Motor neuron (in vitro differentiated cells): ENCODE results near the gene OPRL1. TPM values are rescaled to one million over a fixed set of nuclear protein-coding genes. Genes with fewer than 3 reads are reported as not detected.

Experiments used
- ATAC-seq, 8 experiments: fragments of 200-7000 bp; cut with Tn5 transposase; replicated peaks in 6 of 8; 2 replicates each; pipeline ENCODE4 v1.8.0; 2021; ENCODE audit warnings: mild to moderate bottlenecking in 8 of 8, moderate library complexity in 8 of 8
- H3K27ac ChIP-seq, 2 donors: fragments of 250-450 bp; sonication (Bioruptor Pico); 2 replicates each; pipeline ENCODE4 v1.9.0; 2021; ENCODE audit warnings: antibody characterized with exemption in 2 of 2, mild to moderate bottlenecking in 2 of 2, moderate library complexity in 1 of 2
- H3K4me1 ChIP-seq, 2 donors: fragments of 250-450 bp; sonication (Bioruptor Pico); replicated peaks in 1 of 2; 2 replicates each; pipeline ENCODE4 v1.6.1; 2021; ENCODE audit warnings: antibody characterized with exemption in 2 of 2, mild to moderate bottlenecking in 2 of 2, moderate library complexity in 1 of 2
- H3K4me3 ChIP-seq, 5 donors: fragments of 250-450 bp; sonication (Bioruptor Pico); 2 replicates each; pipeline ENCODE4 v1.9.0; 2021; ENCODE audit warnings: antibody characterized with exemption in 5 of 5, mild to moderate bottlenecking in 5 of 5, moderate library complexity in 4 of 5
- WGBS, 10 experiments: fragments of 450-650 bp; shearing (Covaris generic); methylation state at CpG; one replicate each; pipeline ENCODE4 v1.0.0; 2022; 5-methylcytosine and 5-hydroxymethylcytosine counted together
- in situ Hi-C, 9 experiments: fragments of 400-800 bp; cut with MboI; loops; one replicate each; pipeline ENCODE4 v1.15.0; 2021; ENCODE audit warnings: low sequenced_read_pairs in 9 of 9, low pct_unique_long_range_greater_than_20kb in 2 of 9; ENCODE audit not compliant: unreplicated experiment in 9 of 9
- total RNA-seq, 8 experiments: library from RNA; unstranded; fragments of 300-600 nt; gene quantifications; 2 replicates each; pipeline versions ENCODE4 v1.2.3 to v1.2.4, GENCODE V29; 2022

OPRL1 gene
- total RNA-seq, 8 experiments from 2014 or later, result 0.15 to 3.1 (median 1.5) TPM

DNA sequence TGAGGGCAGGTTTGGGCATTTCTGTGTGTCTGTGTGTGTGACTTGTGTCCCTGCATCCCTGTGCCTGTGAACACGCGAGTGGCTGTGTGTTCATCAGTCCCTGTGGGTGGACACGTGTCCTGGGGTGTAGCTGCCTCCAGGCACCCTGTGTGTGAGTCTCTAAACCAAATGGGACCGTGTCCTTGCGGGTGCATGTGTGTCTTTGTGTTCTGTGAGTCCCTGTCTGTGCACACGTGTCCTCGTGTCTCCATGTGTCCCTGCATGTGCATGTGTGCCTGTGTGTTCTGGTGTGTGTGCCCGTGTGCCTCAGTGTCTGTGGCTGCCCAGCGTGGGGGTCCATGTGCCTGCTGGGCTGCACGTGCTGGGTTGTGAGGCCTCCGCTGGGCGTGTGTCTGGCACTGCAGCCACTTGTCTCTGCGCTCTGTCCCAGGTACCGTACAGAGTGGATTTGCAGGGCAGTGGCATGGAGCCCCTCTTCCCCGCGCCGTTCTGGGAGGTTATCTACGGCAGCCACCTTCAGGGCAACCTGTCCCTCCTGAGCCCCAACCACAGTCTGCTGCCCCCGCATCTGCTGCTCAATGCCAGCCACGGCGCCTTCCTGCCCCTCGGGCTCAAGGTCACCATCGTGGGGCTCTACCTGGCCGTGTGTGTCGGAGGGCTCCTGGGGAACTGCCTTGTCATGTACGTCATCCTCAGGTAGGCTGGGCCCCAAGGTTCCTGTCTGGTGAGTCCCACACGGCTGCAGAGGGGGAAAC, 12.6 kb downstream of the OPRL1 start:
- 0 to 8% methylated on average over 2 to 10 of the region's 27 CpGs; no CpG with 5 or more reads in 8 of the 10 experiments for WGBS, 10 experiments
- peak overlapping the region in 3 of 5 donors; percentile 12 to 24 (median 24) for H3K4me3 ChIP-seq
- H3K4me1 ChIP-seq, result peaks cover 36% of the 10 kb centered on the region in 2 donors
- peak overlapping the region; percentile 31 to 52 for H3K27ac ChIP-seq
- in situ Hi-C loops, result no loop called here
- peak in 7 of 8 experiments; percentile 5 to 37 (median 13) for ATAC-seq

DNA sequence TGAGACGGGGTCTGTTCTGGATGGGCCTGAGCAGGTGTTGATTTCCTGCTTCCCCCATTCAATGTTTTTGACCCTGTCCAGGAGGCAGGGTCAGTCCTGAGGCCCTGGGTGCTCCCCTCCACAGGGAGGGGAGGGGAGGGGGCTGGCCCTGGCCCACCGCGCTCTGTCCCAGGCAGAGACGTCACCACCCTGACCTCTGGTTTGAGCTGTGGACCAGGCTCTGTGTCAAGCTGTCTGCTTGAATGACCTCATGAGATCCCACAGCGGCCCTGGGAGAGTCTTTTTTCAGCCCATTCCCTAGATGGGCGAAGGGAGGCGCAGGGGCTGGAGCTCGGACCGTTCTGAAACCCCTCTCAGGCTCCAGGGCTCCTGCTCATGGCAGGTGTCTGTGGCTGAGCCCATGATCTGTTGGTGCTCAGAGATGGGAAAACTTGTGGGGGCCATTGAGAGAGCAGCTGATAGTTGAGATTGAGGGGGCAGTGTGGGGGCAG, 13.2 kb downstream of the OPRL1 start:
- peaks cover 36% of the 10 kb centered on the region in 2 donors for H3K4me1 ChIP-seq
- in situ Hi-C loops, result no loop called here
- WGBS, 10 experiments, result 80% methylated on average over 1 of the region's 9 CpGs; no CpG with 5 or more reads in 9 of the 10 experiments
- H3K27ac ChIP-seq, result peak overlapping the region in 1 of 2 donors; percentile 52
- ATAC-seq, result peak in 5 of 8 experiments; percentile 6 to 24 (median 12)
- no peak overlapping the region for H3K4me3 ChIP-seq

DNA sequence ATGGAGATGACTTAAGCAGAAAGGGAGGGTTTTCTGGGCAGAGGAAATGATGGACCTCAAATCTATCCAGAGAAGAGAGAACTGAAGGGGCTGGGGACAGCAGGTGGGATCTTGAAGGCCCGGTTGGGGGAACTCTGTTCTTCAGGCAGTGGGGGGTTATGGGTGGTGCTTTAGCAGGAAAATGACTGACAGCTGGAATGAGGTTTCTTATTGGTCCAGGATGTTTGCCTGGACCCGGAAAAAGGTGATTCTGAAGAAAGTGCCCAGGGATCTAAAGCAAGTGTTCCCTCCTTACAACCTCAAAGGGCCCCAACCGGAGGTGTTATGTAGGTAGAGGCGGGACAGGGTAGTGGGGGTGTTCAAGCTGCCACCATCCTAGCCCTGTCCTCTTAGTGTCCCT, 15.6 kb downstream of the OPRL1 start:
- in situ Hi-C loops, result no loop called here
- Histone ChIP-seq H3K4me1 (peaks cover 22% of the 10 kb centered on the region in 2 donors), H3K27ac (no peak overlapping the region), H3K4me3 (no peak overlapping the region)
- WGBS, 10 experiments, result 80 to 93% methylated on average over 1 to 2 of the region's 4 CpGs; no CpG with 5 or more reads in 8 of the 10 experiments
- no peak for ATAC-seq

DNA sequence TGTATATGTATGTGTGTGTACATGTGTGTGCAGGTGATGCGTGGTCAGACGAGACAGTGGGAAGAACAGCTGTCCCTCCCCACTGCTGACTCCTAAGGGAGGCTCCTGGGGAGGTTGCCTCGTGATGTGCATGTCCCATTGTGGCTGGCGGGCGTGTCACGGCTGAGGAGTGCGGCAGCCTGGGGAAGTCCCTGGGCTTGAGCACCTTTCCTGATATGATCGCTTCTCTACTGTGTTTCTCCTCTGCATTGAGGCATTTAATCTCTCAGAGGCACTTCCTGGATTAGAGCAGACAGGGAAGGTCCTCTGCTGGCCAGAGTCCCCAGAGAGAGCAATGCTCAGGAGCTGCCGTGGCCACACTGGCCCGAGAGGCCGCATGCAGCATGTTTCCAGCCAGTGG, 16.0 kb downstream of the OPRL1 start:
- in situ Hi-C loops, result no loop called here
- H3K4me3 ChIP-seq, result no peak overlapping the region
- 0 to 100% (median 87%) methylated on average over 1 to 8 of the region's 11 CpGs; no CpG with 5 or more reads in 3 of the 10 experiments for WGBS, 10 experiments

DNA sequence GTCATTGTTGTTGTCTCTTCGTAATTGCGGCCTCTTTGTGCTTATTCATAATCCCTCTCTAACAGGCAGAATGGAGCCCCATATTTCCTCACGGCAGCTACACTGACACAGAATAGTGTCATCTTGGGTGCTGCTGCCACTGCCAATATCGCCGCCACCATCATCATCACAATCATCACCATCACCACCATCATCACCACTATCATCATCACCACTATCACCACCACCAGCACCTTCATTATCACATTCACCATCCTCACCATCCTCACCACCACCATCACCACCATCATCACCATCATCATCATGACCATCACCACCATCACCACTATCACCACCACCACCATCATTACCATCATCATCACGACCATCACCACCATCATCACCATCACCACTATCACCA, 16.7 kb downstream of the OPRL1 start:
- no peak overlapping the region for H3K4me3 ChIP-seq
- peaks cover 17% of the 10 kb centered on the region in 2 donors for H3K4me1 ChIP-seq
- ATAC-seq, result no peak
- 34 to 100% (median 100%) methylated on average over 1 to 5 of the region's 6 CpGs; no CpG with 5 or more reads in 1 of the 10 experiments for WGBS, 10 experiments
- H3K27ac ChIP-seq, result no peak overlapping the region
- in situ Hi-C loops, result no loop called here

More for the DNA sequence above, 16.0 kb downstream of the OPRL1 start:
- H3K4me1 ChIP-seq, result peaks cover 21% of the 10 kb centered on the region in 2 donors
- H3K27ac ChIP-seq, result no peak overlapping the region
- ATAC-seq, result no peak

DNA sequence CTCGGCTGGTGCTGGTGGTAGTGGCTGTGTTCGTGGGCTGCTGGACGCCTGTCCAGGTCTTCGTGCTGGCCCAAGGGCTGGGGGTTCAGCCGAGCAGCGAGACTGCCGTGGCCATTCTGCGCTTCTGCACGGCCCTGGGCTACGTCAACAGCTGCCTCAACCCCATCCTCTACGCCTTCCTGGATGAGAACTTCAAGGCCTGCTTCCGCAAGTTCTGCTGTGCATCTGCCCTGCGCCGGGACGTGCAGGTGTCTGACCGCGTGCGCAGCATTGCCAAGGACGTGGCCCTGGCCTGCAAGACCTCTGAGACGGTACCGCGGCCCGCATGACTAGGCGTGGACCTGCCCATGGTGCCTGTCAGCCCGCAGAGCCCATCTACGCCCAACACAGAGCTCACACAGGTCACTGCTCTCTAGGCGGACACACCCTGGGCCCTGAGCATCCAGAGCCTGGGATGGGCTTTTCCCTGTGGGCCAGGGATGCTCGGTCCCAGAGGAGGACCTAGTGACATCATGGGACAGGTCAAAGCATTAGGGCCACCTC, 18.7 kb downstream of the OPRL1 start:
- 40 to 93% (median 80%) methylated on average over 1 to 3 of the region's 28 CpGs; no CpG with 5 or more reads in 7 of the 10 experiments for WGBS, 10 experiments
- Histone ChIP-seq H3K4me1 (peaks cover 5 to 9% of the 10 kb centered on the region in 2 donors), H3K4me3 (no peak overlapping the region), H3K27ac (no peak overlapping the region)
- ATAC-seq, result no peak
- in situ Hi-C loops, result no loop called here

DNA sequence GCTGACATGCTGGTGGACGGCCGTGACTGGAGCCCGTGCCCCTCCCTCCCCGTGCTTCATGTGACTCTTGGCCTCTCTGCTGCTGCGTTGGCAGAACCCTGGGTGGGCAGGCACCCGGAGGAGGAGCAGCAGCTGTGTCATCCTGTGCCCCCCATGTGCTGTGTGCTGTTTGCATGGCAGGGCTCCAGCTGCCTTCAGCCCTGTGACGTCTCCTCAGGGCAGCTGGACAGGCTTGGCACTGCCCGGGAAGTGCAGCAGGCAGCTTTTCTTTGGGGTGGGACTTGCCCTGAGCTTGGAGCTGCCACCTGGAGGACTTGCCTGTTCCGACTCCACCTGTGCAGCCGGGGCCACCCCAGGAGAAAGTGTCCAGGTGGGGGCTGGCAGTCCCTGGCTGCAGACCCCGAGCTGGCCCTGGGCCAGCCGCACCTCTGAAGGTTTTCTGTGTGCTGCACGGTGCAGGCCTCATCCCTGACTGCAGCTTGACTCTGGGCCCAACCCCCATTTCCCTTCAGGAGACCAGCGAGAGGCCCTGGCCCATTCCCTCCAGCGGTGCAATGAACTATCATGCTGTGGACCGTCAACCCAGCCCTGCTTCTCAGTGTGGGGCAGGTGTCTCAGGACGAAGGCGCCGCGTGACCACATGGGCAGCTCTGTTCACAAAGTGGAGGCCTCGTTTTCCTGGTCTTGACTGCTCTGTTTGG, 19.4 kb downstream of the OPRL1 start:
- in situ Hi-C loops, result no loop called here
- Histone ChIP-seq H3K27ac (no peak overlapping the region), H3K4me1 (peaks cover 7 to 13% of the 10 kb centered on the region in 2 donors), H3K4me3 (no peak overlapping the region)
- no peak for ATAC-seq
- WGBS, 10 experiments, result 53 to 100% (median 60%) methylated on average over 1 to 2 of the region's 21 CpGs; no CpG with 5 or more reads in 5 of the 10 experiments

DNA sequence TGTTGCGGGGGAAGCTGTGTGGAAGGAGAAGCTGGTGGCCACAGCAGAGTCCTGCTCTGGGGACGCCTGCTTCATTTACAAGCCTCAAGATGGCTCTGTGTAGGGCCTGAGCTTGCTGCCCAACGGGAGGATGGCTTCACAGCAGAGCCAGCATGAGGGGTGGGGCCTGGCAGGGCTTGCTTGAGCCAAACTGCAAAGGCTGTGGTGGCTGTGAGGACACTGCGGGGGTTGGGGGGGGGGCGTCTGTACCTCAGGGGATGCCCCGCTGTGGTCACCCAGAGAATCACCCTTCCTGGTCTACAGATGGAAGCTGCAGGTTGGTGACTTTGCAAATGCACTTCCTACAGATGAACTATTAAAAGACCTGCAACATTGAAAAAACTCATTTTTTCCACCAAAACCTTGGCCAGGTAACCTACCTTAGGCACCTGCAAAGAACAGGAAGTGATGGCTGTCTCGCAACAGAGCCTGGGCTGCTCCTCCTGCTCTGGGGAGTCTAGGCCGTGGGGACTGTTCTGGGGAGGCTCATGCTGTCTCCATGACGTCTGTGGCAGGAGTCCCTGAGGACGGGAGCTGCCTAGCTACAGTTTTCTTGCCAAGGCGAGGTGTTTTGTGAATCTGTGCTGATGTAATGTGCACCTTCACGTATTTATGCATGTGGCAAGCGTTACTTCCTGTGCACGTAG, 20.1 kb downstream of the OPRL1 start:
- no peak overlapping the region for H3K4me3 ChIP-seq
- ATAC-seq, result peak in 1 of 8 experiments; percentile 8
- in situ Hi-C loops, result no loop called here
- WGBS, 10 experiments, result 0 to 85% (median 40%) methylated on average over 2 to 6 of the region's 14 CpGs; no CpG with 5 or more reads in 3 of the 10 experiments
- no peak overlapping the region for H3K27ac ChIP-seq
- peaks cover 7 to 13% of the 10 kb centered on the region in 2 donors for H3K4me1 ChIP-seq

DNA sequence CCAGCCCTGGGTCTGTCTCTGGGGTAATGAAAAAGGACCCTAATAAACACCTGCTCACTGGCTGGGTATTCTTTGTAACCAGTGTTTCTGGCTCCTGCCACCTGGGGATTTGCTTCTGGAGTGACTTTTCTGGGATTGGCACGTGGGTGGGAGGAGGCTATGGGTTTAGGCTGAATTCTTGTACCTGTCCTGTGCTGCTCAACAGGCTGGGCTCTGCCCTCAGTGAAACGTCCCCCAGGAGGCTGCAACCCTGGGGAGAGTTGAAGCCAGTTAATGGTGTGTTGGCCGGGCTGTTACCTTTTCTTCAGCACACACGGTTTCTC, 20.6 kb downstream of the OPRL1 start:
- H3K27ac ChIP-seq, result no peak overlapping the region
- in situ Hi-C loops, result no loop called here
- peaks cover 7 to 13% of the 10 kb centered on the region in 2 donors for H3K4me1 ChIP-seq
- no peak overlapping the region for H3K4me3 ChIP-seq
- no peak for ATAC-seq
- 20 to 80% (median 53%) methylated on average over 1 to 3 of the region's 4 CpGs; no CpG with 5 or more reads in 3 of the 10 experiments for WGBS, 10 experiments

DNA sequence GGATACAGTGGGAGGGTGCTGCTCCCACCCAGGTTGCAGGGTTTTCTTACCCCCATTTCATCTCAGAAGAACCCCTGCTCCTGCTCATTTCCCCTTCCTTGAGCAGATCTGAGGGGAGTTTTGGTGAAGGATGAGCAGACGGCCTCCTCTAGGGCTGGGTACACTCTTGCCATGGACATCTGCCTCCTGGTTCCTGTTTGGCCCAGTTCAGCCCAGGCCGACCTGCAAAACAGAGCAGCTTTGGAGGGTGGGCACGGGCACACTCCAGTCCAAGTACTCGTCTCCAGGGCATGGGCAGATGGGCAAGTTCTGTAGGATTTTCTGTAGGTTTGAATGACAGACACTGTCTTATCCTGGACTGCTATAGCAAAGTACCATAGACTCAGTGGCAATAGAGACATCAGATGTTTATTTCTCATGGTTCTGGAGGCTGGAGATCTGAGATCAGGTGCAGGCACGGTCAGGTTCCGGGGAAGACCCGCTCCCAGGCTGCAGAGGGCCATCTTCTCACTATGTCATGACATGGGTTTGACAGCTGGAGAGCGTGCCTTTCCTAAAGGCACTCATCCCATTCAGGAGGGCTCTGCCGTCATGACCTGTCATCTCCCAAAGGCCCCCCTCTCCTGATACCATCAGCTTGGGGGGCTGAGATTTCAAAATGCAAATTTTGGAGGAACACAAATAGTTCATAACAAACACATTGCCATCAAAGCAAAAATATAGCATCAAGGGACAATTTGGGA, 21.2 kb downstream of the OPRL1 start:
- ATAC-seq, result no peak
- in situ Hi-C loops, result no loop called here
- no peak overlapping the region for H3K4me3 ChIP-seq
- WGBS, 10 experiments, result 39 to 100% (median 83%) methylated on average over 1 to 7 of the region's 9 CpGs; no CpG with 5 or more reads in 3 of the 10 experiments
- H3K4me1 ChIP-seq, result peaks cover 7 to 13% of the 10 kb centered on the region in 2 donors
- no peak overlapping the region for H3K27ac ChIP-seq

DNA sequence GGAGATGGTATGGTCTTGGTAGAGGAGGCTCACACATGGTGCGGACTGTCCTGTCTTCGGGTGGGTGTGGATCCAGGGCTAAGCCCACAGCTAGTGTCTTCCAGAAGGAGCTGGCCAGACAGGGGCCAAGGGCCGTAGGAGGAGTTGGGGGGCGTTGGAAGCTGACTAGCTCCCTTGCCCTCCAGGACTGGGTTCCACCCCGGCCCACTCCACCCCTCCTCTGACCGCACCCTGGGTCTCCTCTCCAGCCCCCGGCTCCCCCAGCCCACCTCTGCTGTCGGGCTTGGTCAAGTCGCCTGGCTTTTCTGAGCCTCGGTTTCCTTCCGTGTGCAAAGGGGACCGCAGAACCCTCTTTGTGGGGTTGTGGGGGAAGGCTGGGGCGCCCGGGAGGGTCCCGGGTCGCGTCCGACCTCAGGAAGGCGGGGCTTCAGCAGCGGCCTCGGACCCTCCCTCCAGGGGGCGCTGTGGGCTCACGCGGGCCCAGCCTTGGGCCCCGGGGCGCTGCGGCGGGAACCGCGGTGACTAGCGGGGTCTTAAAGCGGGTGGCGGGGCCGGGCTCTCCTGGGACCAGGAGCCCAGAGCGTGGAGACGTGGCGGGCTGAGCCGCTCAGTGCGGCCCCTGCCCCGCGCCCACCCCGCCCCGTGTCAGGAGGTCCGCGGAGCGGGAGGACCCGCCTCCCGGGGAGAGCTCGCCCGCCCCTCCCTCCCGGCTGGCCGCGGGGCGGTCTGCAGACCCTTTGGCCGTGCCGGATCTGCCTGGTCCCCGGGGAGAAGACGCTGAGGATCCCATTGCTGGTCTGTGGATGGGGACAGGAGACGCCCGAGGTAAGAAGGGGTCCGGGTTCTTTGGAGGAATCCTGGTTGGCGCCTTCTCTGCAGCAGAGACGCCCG, 22.1 kb downstream of the OPRL1 start:
- peak; percentile 23 to 93 (median 85) for ATAC-seq
- WGBS, 10 experiments, result no CpG with 5 or more reads among the region's 64 CpGs
- Histone ChIP-seq H3K27ac (peak overlapping the region in 1 of 2 donors; percentile 72), H3K4me3 (peak overlapping the region; percentile 19 to 37 (median 28)), H3K4me1 (peaks cover 7 to 13% of the 10 kb centered on the region in 2 donors)
- in situ Hi-C loops, result no loop called here
